ENCODE measurements around the gene LGI4. TPM values are rescaled to one million over a fixed set of nuclear protein-coding genes. Genes with fewer than 3 reads are reported as not detected.
"Not testable (repeated sequence)": the region's sequence is repeated elsewhere in the genome, so short reads cannot be mapped to it uniquely, and the experiment has no call there.

LGI4 gene
- total RNA-seq, 4 donors from 2014 or later, result 24.8 to 47.9 (median 36.2) TPM

DNA sequence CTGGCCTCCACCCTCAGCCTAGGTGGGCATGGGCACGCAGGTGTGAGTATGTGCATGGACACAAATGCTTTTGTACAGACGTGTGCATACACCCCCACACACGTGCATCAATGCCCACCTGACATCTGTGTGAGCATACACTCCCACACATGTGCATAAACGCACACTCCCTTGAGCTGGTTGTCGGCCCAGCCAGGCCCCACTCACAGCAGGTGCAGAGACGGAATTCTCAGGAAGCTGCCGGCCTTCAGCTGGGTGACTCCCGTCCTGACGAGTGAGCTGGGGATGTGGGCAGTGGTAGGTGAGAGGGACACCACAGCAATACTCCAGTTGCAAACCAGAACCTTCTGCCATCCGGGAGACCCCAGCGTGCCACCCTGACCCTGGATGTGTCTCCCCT is 1.0 kb downstream of the LGI4 start:
- Histone ChIP-seq H3K27me3 (peaks cover 7% of the 10 kb centered on the region), H3K9me3 (no peaks in the 10 kb centered on the region), H3K4me3 (peak overlapping the region in 1 of 2 donors; percentile 46), H3K4me1 (peaks cover 0 to 41% (median 0%) of the 10 kb centered on the region in 3 donors), H3K36me3 (peaks cover 0 to 6% of the 10 kb centered on the region in 2 donors), H3K27ac (peak overlapping the region in 3 of 4 donors; percentile 77 to 92 (median 90))
- TF ChIP-seq POLR2AphosphoS5 (IDR thresholded peaks at IDR 0.05), result no peak
- no peak for TF ChIP-seq CTCF (IDR thresholded peaks at IDR 0.05)
- no peak for TF ChIP-seq POLR2A (IDR thresholded peaks at IDR 0.05)
- TF ChIP-seq EP300 (IDR thresholded peaks at IDR 0.05), result no peak
- 80% methylated on average over 1 of the region's 11 CpGs; no CpG with 5 or more reads in 1 of the 2 donors for WGBS, 2 donors (ENCODE audit: low coverage in 1 of 2)
- no peak for ATAC-seq

GRCh38 chr19:35132254-35132653 is 2.6 kb downstream of the LGI4 start:
- Histone ChIP-seq H3K27ac (peak overlapping the region in 1 of 4 donors; percentile 44), H3K27me3 (no peaks in the 10 kb centered on the region), H3K4me3 (peak overlapping the region in 1 of 2 donors; percentile 46), H3K4me1 (peaks cover 0 to 26% (median 0%) of the 10 kb centered on the region in 3 donors), H3K9me3 (no peaks in the 10 kb centered on the region), H3K36me3 (peaks cover 0 to 6% of the 10 kb centered on the region in 2 donors)
- TF ChIP-seq EP300 (IDR thresholded peaks at IDR 0.05), result no peak
- no peak for TF ChIP-seq CTCF (IDR thresholded peaks at IDR 0.05)
- no peak for ATAC-seq

DNA sequence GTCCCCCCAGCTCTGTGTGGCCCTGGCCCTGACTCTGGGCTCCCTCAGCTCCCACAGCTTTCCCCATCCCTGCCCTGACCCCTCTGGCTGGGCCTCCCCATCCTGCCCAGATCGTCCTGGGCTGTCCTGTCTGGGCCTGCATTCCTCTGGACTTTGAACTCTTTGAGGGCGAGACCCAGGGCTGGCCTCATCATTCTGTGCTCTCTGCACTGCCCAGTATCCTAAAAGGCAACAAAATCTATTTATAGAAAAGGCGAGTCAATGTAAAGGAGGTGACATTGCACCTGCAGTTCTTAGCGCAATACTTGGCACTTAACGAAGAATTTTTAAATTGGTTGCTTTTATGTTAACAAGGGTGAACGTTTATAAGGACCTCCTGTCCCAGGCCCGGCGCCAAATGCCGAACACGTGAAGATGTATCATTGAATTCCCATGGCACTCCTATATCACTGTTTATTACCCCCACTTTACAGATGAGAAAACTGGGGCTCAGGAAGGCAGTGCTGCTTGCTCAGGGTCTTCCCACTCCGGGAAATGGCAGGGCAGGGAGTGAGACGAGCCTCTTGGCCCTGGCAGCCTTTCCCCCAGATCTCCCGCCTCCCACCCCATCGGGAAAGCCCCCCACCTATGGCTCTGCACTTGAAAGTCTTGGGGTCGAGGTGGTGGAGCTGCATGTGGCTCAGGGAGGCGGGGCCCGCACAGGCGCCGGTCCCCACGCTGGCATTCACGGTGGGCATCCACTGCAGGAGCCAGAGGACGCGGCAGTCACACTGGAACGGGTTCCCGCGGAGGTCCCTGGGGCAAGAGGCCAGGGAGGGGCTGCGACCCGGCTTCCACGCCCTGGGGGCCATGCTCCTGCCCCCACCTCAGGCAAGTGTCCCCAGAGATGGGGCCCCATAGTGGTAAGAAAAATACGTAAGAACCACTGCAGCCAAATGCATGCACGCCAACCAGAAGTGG is 3.8 kb downstream of the LGI4 start:
- Histone ChIP-seq H3K27ac (peak overlapping the region in 1 of 4 donors; percentile 44), H3K9me3 (no peaks in the 10 kb centered on the region), H3K4me3 (peak overlapping the region in 1 of 2 donors; percentile 46), H3K27me3 (no peaks in the 10 kb centered on the region), H3K4me1 (peaks cover 0 to 23% (median 0%) of the 10 kb centered on the region in 3 donors), H3K36me3 (peaks cover 0 to 6% of the 10 kb centered on the region in 2 donors)
- 58 to 83% methylated on average over 9 to 11 of the region's 31 CpGs for WGBS, 2 donors (ENCODE audit: low coverage in 1 of 2)
- TF ChIP-seq POLR2A (IDR thresholded peaks at IDR 0.05), result no peak
- no peak for TF ChIP-seq POLR2AphosphoS5 (IDR thresholded peaks at IDR 0.05)
- no peak for ATAC-seq

DNA sequence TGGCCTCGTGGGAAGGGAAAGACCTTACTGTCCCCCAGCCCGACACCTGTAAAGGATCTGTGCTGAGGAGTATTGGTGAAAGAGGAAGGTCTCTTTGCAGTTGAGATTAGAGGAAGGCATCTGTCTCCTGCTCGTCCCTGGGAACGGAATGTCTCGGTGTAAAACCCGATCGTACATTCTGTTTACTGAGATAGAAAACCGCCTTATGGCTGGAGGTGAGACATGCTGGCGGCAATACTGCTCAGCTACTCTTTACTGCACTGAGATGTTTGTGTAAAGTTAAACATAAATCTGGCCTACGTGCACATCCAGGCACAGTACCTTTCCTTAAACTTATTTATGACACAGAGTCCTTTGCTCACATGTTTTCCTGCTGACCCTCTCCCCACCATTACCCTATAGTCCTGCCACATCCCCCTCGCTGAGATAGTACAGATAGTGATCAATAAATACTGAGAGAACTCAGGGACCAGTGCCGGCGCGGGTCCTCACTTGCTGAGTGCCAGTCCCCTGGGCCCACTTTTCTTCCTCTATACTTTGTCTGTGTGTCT is 5.1 kb downstream of the LGI4 start:
- not testable (repeated sequence) for H3K27me3 ChIP-seq, H3K9me3 ChIP-seq, H3K27ac ChIP-seq, ATAC-seq, H3K4me3 ChIP-seq, H3K36me3 ChIP-seq
- peaks cover 0 to 23% (median 3%) of the 10 kb centered on the region in 3 donors for H3K4me1 ChIP-seq
- WGBS, 2 donors (ENCODE audit: low coverage in 1 of 2), result 52 to 60% methylated on average over 5 to 6 of the region's 14 CpGs

DNA sequence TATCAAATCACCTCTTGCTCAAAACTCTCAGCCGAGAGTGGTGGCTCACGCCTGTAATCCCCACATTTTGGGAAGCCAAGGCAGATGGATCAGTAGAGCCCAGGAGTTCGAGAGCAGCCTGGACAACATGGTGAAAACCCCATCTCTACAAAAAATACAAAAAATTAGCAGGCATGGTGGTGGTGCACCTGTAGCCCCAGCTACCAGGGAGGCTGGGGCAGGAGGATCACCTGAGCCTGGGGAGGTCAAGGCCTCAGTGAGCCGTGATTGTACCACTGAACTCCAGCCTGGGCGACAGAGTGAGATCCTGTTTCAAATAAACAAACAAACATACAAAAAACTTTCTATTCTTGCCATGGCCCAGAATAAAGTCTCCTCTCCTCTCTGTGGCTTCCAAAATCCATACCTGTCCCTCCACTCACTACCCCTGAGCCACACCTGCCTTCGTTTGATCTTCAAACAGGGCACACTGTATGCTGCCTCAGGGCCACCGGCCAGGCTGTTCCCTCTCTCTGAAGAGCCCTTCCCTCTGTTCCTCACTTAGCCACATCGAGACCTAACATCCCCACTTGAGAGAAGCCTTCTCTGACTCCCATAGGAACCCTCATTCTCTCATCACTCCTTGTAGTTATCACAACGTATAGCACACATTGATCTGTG is 6.3 kb downstream of the LGI4 start:
- peaks cover 0 to 32% (median 4%) of the 10 kb centered on the region in 3 donors for H3K4me1 ChIP-seq
- WGBS, 2 donors (ENCODE audit: low coverage in 1 of 2), result 86 to 90% methylated on average over 1 to 8 of the region's 9 CpGs
- H3K27ac ChIP-seq, result no peak overlapping the region
- H3K9me3 ChIP-seq, result no peaks in the 10 kb centered on the region
- no peak for TF ChIP-seq POLR2A (IDR thresholded peaks at IDR 0.05)
- no peak for TF ChIP-seq POLR2AphosphoS5 (IDR thresholded peaks at IDR 0.05)
- no peak for TF ChIP-seq EP300 (IDR thresholded peaks at IDR 0.05)
- TF ChIP-seq CTCF (IDR thresholded peaks at IDR 0.05), result no peak
- H3K27me3 ChIP-seq, result no peaks in the 10 kb centered on the region
- H3K36me3 ChIP-seq, result peaks cover 0 to 6% of the 10 kb centered on the region in 2 donors
- no peak overlapping the region for H3K4me3 ChIP-seq
- no peak for ATAC-seq
